Testis (tissue), 2 donors: ENCODE results near the gene MAML3.

ENCODE experiments used
- CTCF ChIP-seq, 3 experiments: fragments of 450-650 bp in 2 of 3; fragments of 200-600 bp in 1 of 3; sonication (generic) in 1 of 3; IDR thresholded peaks; one replicate each; pipeline ENCODE4 v1.5.1; 2016 to 2019; ENCODE audit warnings: antibody characterized with exemption in 3 of 3, mild to moderate bottlenecking in 2 of 3, moderate library complexity in 1 of 3
- POLR2A ChIP-seq: fragments of 450-650 bp; IDR thresholded peaks from one replicate; pipeline ENCODE4 v1.6.1; 2017; ENCODE audit warnings: antibody characterized with exemption, mild to moderate bottlenecking, moderate library complexity

GRCh38 chr4:139762720-139763119, 391.3 kb downstream of the MAML3 start:
- TF ChIP-seq POLR2A (no peak), CTCF (IDR thresholded peaks at IDR 0.05) (no peak)
